ENCODE results near the gene SLC4A7. TPM values are rescaled to one million over a fixed set of nuclear protein-coding genes. Genes with fewer than 3 reads are reported as not detected.
A peak's percentile ranks its signal among the peaks of the same experiment; 100 is the strongest.

The SLC4A7 gene
- total and polyA plus RNA-seq, 9 of the 15 experiments (the other 6 are each of a cell fraction or from before 2014, with no cell fraction given), result 1.7 to 13.6 (median 8.0) TPM

- Histone ChIP-seq H3K4me1 (replicated peaks in 1 of 2; ENCODE audit: control insufficient read depth in 2 of 2, insufficient read depth in 2 of 2, low read length in 2 of 2) (no peaks in the 10 kb centered on the region), H3K4me3 (no peak overlapping the region), H2AFZ (ENCODE audit: low read depth, low read length) (no peak overlapping the region), H3K27me3 (ENCODE audit: control insufficient read depth in 2 of 2, insufficient read depth in 2 of 2, low read length in 2 of 2) (no peaks in the 10 kb centered on the region), H3K79me2 (ENCODE audit: control insufficient read depth, insufficient read depth, low read length) (no peaks in the 10 kb centered on the region), H3K9me1 (ENCODE audit: control insufficient read depth, insufficient read depth, low read length) (no peaks in the 10 kb centered on the region), H3K36me3 (ENCODE audit: control insufficient read depth, insufficient read depth, low read length) (no peaks in the 10 kb centered on the region), H3K27ac (ENCODE audit: extremely low read depth, low read depth, low read length) (no peak overlapping the region), H3K9me3 (replicated peaks; ENCODE audit: control insufficient read depth, insufficient read depth, low read depth, low read length) (no peaks in the 10 kb centered on the region), H3K9ac (ENCODE audit: insufficient read depth in 1 of 2, low read depth in 2 of 2, low read length in 2 of 2) (no peak overlapping the region), H4K20me1 (replicated peaks; ENCODE audit: control insufficient read depth, insufficient read depth, low read length) (no peaks in the 10 kb centered on the region), H3K4me2 (ENCODE audit: insufficient read depth, low read length) (no peak overlapping the region)
- in situ Hi-C loops (cut with MboI) (no loop called here), intact Hi-C loops (cut with micrococcal nuclease) (no loop called here)
- ChIA-PET POLR2A (no interaction called here), CTCF (ENCODE audit: low intra/inter-chr PET ratio) (no interaction called here)
- no peak for TF ChIP-seq SP1 (CRISPR knock-in tag; IDR thresholded peaks at IDR 0.05)
- TF ChIP-seq ZNF740 (CRISPR knock-in tag; IDR thresholded peaks at IDR 0.05), result no peak
- TF ChIP-seq ZNF740 (tag; IDR thresholded peaks at IDR 0.05), result no peak
- TF ChIP-seq TAF1 (IDR thresholded peaks at IDR 0.05; ENCODE audit: control insufficient read depth, extremely low read depth, insufficient read depth, low read length, severe bottlenecking), result no peak
- 7% methylated on average over 3 of the region's 3 CpGs for WGBS (ENCODE audit: insufficient coverage, low coverage, missing lambda C conversion rate)
- BruUV-seq (replicated peaks), result no TSS peak
- FAIRE-seq, result peak; percentile 26
- no peak for ATAC-seq
- DNase-seq (ENCODE audit: extremely low read depth in 1 of 4, low spot score in 3 of 4), result no peak
These were observed 140.0 kb downstream of the SLC4A7 start for GRCh38 chr3:27344192-27344591.

GRCh38 chr3:27342267-27342666, 141.9 kb downstream of the SLC4A7 start:
- no peaks in the 10 kb centered on the region for H4K20me1 ChIP-seq (replicated peaks; ENCODE audit: control insufficient read depth, insufficient read depth, low read length)
- H3K4me1 ChIP-seq (replicated peaks in 1 of 2; ENCODE audit: control insufficient read depth in 2 of 2, insufficient read depth in 2 of 2, low read length in 2 of 2), result no peaks in the 10 kb centered on the region
- no peak overlapping the region for H3K4me2 ChIP-seq (ENCODE audit: insufficient read depth, low read length)
- 0% methylated on average over 1 of the region's 1 CpG for WGBS (ENCODE audit: insufficient coverage, low coverage, missing lambda C conversion rate)
- no peak overlapping the region for H2AFZ ChIP-seq (ENCODE audit: low read depth, low read length)
- no peaks in the 10 kb centered on the region for H3K9me3 ChIP-seq (replicated peaks; ENCODE audit: control insufficient read depth, insufficient read depth, low read depth, low read length)
- H3K27me3 ChIP-seq (ENCODE audit: control insufficient read depth in 2 of 2, insufficient read depth in 2 of 2, low read length in 2 of 2), result no peaks in the 10 kb centered on the region
- no peak overlapping the region for H3K9ac ChIP-seq (ENCODE audit: insufficient read depth in 1 of 2, low read depth in 2 of 2, low read length in 2 of 2)
- DNase-seq (ENCODE audit: extremely low read depth in 1 of 4, low spot score in 3 of 4) (no peak), ATAC-seq (no peak), FAIRE-seq (no peak)
- ChIA-PET POLR2A (no interaction called here), CTCF (ENCODE audit: low intra/inter-chr PET ratio) (no interaction called here)
- no peaks in the 10 kb centered on the region for H3K36me3 ChIP-seq (ENCODE audit: control insufficient read depth, insufficient read depth, low read length)
- no peak overlapping the region for H3K27ac ChIP-seq (ENCODE audit: extremely low read depth, low read depth, low read length)
- in situ Hi-C loops (cut with MboI), result no loop called here
- intact Hi-C loops (cut with micrococcal nuclease), result no loop called here
- BruUV-seq (replicated peaks), result no TSS peak
- H3K9me1 ChIP-seq (ENCODE audit: control insufficient read depth, insufficient read depth, low read length), result no peaks in the 10 kb centered on the region
- no peaks in the 10 kb centered on the region for H3K79me2 ChIP-seq (ENCODE audit: control insufficient read depth, insufficient read depth, low read length)
- H3K4me3 ChIP-seq, result no peak overlapping the region
- TF ChIP-seq E2F4 (CRISPR knock-in tag; IDR thresholded peaks at IDR 0.05; ENCODE audit: low read depth) (no peak), HNRNPLL (IDR thresholded peaks at IDR 0.05; ENCODE audit: low read depth, low read length, poor library complexity, severe bottlenecking) (no peak), CUX1 (CRISPR knock-in tag; IDR thresholded peaks at IDR 0.05) (no peak)
